HEK293 (cell line): ENCODE data around the gene HOXD11.

ENCODE experiments used
- CTCF ChIA-PET: fragments of 350-600 bp; formaldehyde crosslinking; extraction: SDS; loops from one replicate; lab custom pipeline; 2021; ENCODE audit warnings: antibody characterized with exemption; lab: Yijun Ruan, JAX
- POLR2A ChIA-PET: fragments of 300-600 bp; formaldehyde crosslinking; extraction: SDS; loops from one replicate; lab custom pipeline; 2020; ENCODE audit warnings: antibody characterized with exemption, inconsistent platforms; lab: Yijun Ruan, JAX
- H3K27ac ChIP-seq: fragments of 200-500 bp; sonication (Bioruptor generic); 2 replicates; pipeline ENCODE4 v1.5.1; 2014; ENCODE audit warnings: low read depth, low read length, control low read depth, inconsistent platforms; ENCODE audit errors: extremely low read depth
- H3K36me3 ChIP-seq, 2 experiments: fragments of 200-500 bp in 1 of 2; sonication (Bioruptor generic) in 1 of 2; 1 replicate in 1 of 2; 2 replicates in 1 of 2; pipeline ENCODE4 v1.5.1; 2014 to 2017; ENCODE audit warnings: inconsistent platforms in 2 of 2, low read length in 2 of 2; ENCODE audit not compliant: control insufficient read depth in 2 of 2, insufficient read depth in 1 of 2
- H3K4me1 ChIP-seq: fragments of 200-500 bp; sonication (Bioruptor generic); 2 replicates; pipeline ENCODE4 v1.5.1; 2014; ENCODE audit warnings: mild to moderate bottlenecking, low read length, inconsistent platforms; ENCODE audit not compliant: control insufficient read depth, insufficient read depth
- H3K4me3 ChIP-seq: 2 replicates; pipeline ENCODE4 v1.5.1; 2011; ENCODE audit warnings: low read depth, mild to moderate bottlenecking, control low read depth, low read length, moderate library complexity
- H3K9me3 ChIP-seq: fragments of 200-500 bp; sonication (Bioruptor generic); 2 replicates; pipeline ENCODE4 v1.5.1; 2014; ENCODE audit warnings: low read depth, low read length, inconsistent platforms; ENCODE audit not compliant: control insufficient read depth, insufficient read depth
- AEBP2 ChIP-seq: fragments of 450-650 bp; formaldehyde crosslinking; IDR thresholded peaks from 2 replicates; pipeline ENCODE4 v1.5.1; 2016; ENCODE audit warnings: missing biosample characterization, missing genetic modification characterization, borderline replicate concordance
- GFI1B ChIP-seq: fragments of 450-650 bp; formaldehyde crosslinking; IDR thresholded peaks from 2 replicates; pipeline ENCODE4 v1.5.1; 2016; ENCODE audit warnings: missing biosample characterization, missing genetic modification characterization
- INSM2 ChIP-seq: fragments of 450-650 bp; formaldehyde crosslinking; IDR thresholded peaks from 2 replicates; pipeline ENCODE4 v1.5.1; 2016; ENCODE audit warnings: missing biosample characterization, missing genetic modification characterization
- KLF17 ChIP-seq: fragments of 450-650 bp; formaldehyde crosslinking; IDR thresholded peaks from 2 replicates; pipeline ENCODE4 v1.5.1; 2016; ENCODE audit warnings: missing biosample characterization, missing genetic modification characterization
- ZBTB8A ChIP-seq: fragments of 450-650 bp; formaldehyde crosslinking; IDR thresholded peaks from 2 replicates; pipeline ENCODE4 v1.5.1; 2016; ENCODE audit warnings: missing biosample characterization, missing genetic modification characterization
- ZFHX2 ChIP-seq: fragments of 450-650 bp; formaldehyde crosslinking; conservative IDR thresholded peaks from 2 replicates; pipeline ENCODE4 v1.5.1; 2016; ENCODE audit warnings: missing biosample characterization, missing genetic modification characterization
- ZNF133 ChIP-seq: fragments of 450-650 bp; formaldehyde crosslinking; IDR thresholded peaks from 2 replicates; pipeline ENCODE4 v1.5.1; 2016; ENCODE audit warnings: missing biosample characterization, missing genetic modification characterization
- ZNF138 ChIP-seq: fragments of 450-650 bp; formaldehyde crosslinking; IDR thresholded peaks from 2 replicates; pipeline ENCODE4 v1.5.1; 2016; ENCODE audit warnings: missing biosample characterization, missing genetic modification characterization, borderline replicate concordance
- ZNF169 ChIP-seq: fragments of 450-650 bp; formaldehyde crosslinking; IDR thresholded peaks from 2 replicates; pipeline ENCODE4 v1.5.1; 2016; ENCODE audit warnings: missing biosample characterization, missing genetic modification characterization
- ZNF2 ChIP-seq: fragments of 450-650 bp; formaldehyde crosslinking; IDR thresholded peaks from 2 replicates; pipeline ENCODE4 v1.5.1; 2016; ENCODE audit warnings: missing biosample characterization, missing genetic modification characterization
- ZNF223 ChIP-seq: fragments of 450-650 bp; formaldehyde crosslinking; IDR thresholded peaks from 2 replicates; pipeline ENCODE4 v1.5.1; 2016; ENCODE audit warnings: missing biosample characterization, missing genetic modification characterization
- ZNF292 ChIP-seq: fragments of 450-650 bp; formaldehyde crosslinking; IDR thresholded peaks from 2 replicates; pipeline ENCODE4 v1.5.1; 2016; ENCODE audit warnings: low read depth, missing biosample characterization, missing genetic modification characterization, borderline replicate concordance
- ZNF341 ChIP-seq: fragments of 450-650 bp; formaldehyde crosslinking; IDR thresholded peaks from 2 replicates; pipeline ENCODE4; 2016; ENCODE audit warnings: low read depth, missing biosample characterization, missing genetic modification characterization
- ZNF426 ChIP-seq: fragments of 450-650 bp; formaldehyde crosslinking; IDR thresholded peaks from 2 replicates; pipeline ENCODE4 v1.5.1; 2017; ENCODE audit warnings: missing biosample characterization, missing genetic modification characterization, mild to moderate bottlenecking, inconsistent platforms, moderate library complexity
- ZNF473 ChIP-seq: fragments of 450-650 bp; formaldehyde crosslinking; IDR thresholded peaks from 2 replicates; pipeline ENCODE4 v1.5.1; 2017; ENCODE audit warnings: missing biosample characterization, missing genetic modification characterization
- ZNF654 ChIP-seq: fragments of 450-650 bp; formaldehyde crosslinking; IDR thresholded peaks from 2 replicates; pipeline ENCODE4 v1.5.1; 2016; ENCODE audit warnings: low read depth, missing biosample characterization, missing genetic modification characterization
- ZNF670 ChIP-seq: fragments of 450-650 bp; formaldehyde crosslinking; IDR thresholded peaks from 2 replicates; pipeline ENCODE4 v1.5.1; 2016; ENCODE audit warnings: missing biosample characterization, missing genetic modification characterization, low read depth
- ZNF843 ChIP-seq: fragments of 450-650 bp; formaldehyde crosslinking; IDR thresholded peaks from 2 replicates; pipeline ENCODE4 v1.5.1; 2016; ENCODE audit warnings: missing biosample characterization, missing genetic modification characterization
- ZSCAN30 ChIP-seq: fragments of 450-650 bp; IDR thresholded peaks from 2 replicates; pipeline ENCODE4 v1.5.1; 2018; ENCODE audit warnings: missing biosample characterization, mild to moderate bottlenecking, missing genetic modification characterization, moderate library complexity
- TF ChIP-seq, protein P1 (sequence below): fragments of 450-650 bp; formaldehyde crosslinking; conservative IDR thresholded peaks from 2 replicates; pipeline ENCODE4 v1.5.1; 2016; ENCODE audit warnings: low read depth, missing biosample characterization, missing genetic modification characterization

HOXD11 gene

DNA sequence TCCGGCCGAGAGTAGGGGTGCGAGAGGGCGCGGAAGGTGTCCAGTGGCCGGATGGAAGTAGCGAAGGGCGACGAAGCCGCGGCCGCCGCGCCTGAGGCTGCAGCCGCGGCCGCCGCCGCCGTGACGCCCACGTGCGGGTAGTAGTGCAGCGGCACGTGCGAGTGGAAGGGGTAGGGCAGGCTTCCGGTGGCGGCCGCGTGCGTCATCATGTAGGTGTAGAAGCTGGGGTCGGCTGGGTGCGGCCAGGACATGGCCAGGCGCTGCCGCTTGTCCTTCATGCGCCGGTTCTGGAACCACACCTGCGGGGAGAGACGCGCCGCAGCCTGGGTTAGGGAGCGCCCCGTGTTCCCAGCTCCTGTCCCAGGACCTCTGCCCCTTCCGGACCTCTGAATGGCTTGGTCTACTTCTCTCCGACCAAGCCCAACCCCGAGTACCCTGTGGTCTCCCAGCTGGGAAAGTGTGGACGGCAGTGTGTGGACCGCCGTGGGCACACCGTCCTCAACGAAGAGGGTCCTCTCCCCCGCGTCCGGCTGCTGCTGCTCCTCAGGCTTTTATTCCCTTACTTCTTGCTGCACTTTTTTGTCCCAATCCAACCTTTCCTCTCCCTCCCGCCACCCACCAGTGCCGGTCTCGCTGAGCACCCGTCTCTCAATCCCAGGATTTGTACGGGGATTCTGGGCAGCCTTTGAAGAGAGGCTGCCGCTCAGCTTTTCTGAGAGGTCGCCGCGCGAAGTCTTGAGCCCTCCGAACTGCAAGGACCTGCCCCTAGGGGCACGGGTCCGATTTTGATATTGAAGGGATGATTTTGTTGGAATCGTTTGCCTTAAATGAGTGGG lies 26.3 kb upstream of the HOXD11 start (continued):
- TF ChIP-seq, protein P1, sequence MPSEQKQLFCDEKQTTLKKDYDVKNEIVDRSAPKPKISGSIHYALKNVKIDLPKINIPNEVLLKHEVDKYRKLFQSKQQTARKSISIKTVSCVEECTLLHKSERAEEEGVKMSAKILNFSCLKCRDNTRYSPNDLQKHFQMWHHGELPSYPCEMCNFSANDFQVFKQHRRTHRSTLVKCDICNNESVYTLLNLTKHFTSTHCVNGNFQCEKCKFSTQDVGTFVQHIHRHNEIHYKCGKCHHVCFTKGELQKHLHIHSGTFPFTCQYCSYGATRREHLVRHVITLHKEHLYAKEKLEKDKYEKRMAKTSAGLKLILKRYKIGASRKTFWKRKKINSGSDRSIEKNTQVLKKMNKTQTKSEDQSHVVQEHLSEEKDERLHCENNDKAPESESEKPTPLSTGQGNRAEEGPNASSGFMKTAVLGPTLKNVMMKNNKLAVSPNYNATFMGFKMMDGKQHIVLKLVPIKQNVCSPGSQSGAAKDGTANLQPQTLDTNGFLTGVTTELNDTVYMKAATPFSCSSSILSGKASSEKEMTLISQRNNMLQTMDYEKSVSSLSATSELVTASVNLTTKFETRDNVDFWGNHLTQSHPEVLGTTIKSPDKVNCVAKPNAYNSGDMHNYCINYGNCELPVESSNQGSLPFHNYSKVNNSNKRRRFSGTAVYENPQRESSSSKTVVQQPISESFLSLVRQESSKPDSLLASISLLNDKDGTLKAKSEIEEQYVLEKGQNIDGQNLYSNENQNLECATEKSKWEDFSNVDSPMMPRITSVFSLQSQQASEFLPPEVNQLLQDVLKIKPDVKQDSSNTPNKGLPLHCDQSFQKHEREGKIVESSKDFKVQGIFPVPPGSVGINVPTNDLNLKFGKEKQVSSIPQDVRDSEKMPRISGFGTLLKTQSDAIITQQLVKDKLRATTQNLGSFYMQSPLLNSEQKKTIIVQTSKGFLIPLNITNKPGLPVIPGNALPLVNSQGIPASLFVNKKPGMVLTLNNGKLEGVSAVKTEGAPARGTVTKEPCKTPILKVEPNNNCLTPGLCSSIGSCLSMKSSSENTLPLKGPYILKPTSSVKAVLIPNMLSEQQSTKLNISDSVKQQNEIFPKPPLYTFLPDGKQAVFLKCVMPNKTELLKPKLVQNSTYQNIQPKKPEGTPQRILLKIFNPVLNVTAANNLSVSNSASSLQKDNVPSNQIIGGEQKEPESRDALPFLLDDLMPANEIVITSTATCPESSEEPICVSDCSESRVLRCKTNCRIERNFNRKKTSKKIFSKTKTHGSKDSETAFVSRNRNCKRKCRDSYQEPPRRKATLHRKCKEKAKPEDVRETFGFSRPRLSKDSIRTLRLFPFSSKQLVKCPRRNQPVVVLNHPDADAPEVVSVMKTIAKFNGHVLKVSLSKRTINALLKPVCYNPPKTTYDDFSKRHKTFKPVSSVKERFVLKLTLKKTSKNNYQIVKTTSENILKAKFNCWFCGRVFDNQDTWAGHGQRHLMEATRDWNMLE, result no peak
- TF ChIP-seq ZNF169 (tag by site-specific recombination), result no peak
- TF ChIP-seq ZNF292, result no peak
- no peak for TF ChIP-seq ZNF670 (tag by site-specific recombination)
- no peak for TF ChIP-seq GFI1B (tag by site-specific recombination)
- TF ChIP-seq ZNF341, result no peak
- TF ChIP-seq ZSCAN30 (tag by site-specific recombination), result peak; percentile 54; the same call in 1 of the 2 replicates
- TF ChIP-seq ZFHX2 (tag by site-specific recombination), result peak; percentile 84
- TF ChIP-seq ZNF2 (tag by site-specific recombination), result 0 out of 2 replicates have a peak, but pooled peaks have one; percentile 13
- TF ChIP-seq ZNF426, result no peak
- no peak for TF ChIP-seq ZNF223 (tag by site-specific recombination)
- TF ChIP-seq AEBP2 (tag by site-specific recombination), result no peak
- no peak for TF ChIP-seq INSM2
- TF ChIP-seq ZNF133 (tag by site-specific recombination), result no peak

GRCh38 chr2:176081376-176081836 lies 25.7 kb upstream of the HOXD11 start:
- no peak overlapping the region for H3K27ac ChIP-seq
- no peaks in the 10 kb centered on the region for H3K4me1 ChIP-seq
- no peaks in the 10 kb centered on the region for H3K9me3 ChIP-seq
- no peak for TF ChIP-seq ZNF473 (tag by site-specific recombination)
- TF ChIP-seq ZNF843 (tag by site-specific recombination), result no peak
- no peak for TF ChIP-seq KLF17 (tag by site-specific recombination)
- TF ChIP-seq ZNF654 (tag by site-specific recombination), result no peak
- TF ChIP-seq ZNF223 (tag by site-specific recombination), result no peak
- no peak for TF ChIP-seq ZBTB8A (tag by site-specific recombination)
- TF ChIP-seq ZNF138 (tag by site-specific recombination), result no peak
- H3K36me3 ChIP-seq, result no peaks in the 10 kb centered on the region
- no peak overlapping the region for H3K4me3 ChIP-seq
- POLR2A ChIA-PET, result interaction anchor here (1.0 to 2.7 kb wide), 2 partner anchors 25 to 79 kb away, joined by 5 to 12 read pairs; partner anchors contain the start of genes HOXD11 and LNPK
- CTCF ChIA-PET, result interaction anchor here (0.6 to 3.2 kb wide), 5 partner anchors 15 to 877 kb away, joined by 3 to 44 read pairs (median 5); no protein-coding TSS in a partner anchor
